K562 (cell line): ENCODE measurements around the gene SLC28A3. TPM values are rescaled to one million over a fixed set of nuclear protein-coding genes. Genes with fewer than 3 reads are reported as not detected.

Experiments
- ETV6 ChIP-seq, 3 experiments: fragments of 150-350 bp in 1 of 3; sonication (generic) in 1 of 3; formaldehyde crosslinking in 1 of 3; IDR thresholded peaks; 2 replicates each; pipeline versions ENCODE4 v1.6.1 to v1.8.0; 2014 to 2022; ENCODE audit warnings: borderline replicate concordance in 2 of 3, low read depth in 2 of 3, antibody characterized with exemption in 1 of 3, low read length in 1 of 3, mild to moderate bottlenecking in 1 of 3, missing genetic modification reagents in 1 of 3
- FOXJ2 ChIP-seq: fragments of 200-800 bp; sonication (Bioruptor generic); IDR thresholded peaks from 2 replicates; pipeline ENCODE4 v1.6.1; 2016; ENCODE audit warnings: missing genetic modification characterization, missing compliant biosample characterization
- FOXP4 ChIP-seq: sonication (generic); formaldehyde crosslinking; IDR thresholded peaks from 2 replicates; pipeline ENCODE4 v1.8.0; 2022; ENCODE audit warnings: mild to moderate bottlenecking, missing genetic modification reagents, borderline replicate concordance
- MCM2 ChIP-seq: fragments of 450-650 bp; IDR thresholded peaks from 2 replicates; pipeline ENCODE4 v1.6.1; 2017; ENCODE audit warnings: low read depth, mild to moderate bottlenecking
- MCM3 ChIP-seq: fragments of 450-650 bp; IDR thresholded peaks from 2 replicates; pipeline ENCODE4 v1.6.1; 2016
- SAFB2 ChIP-seq: fragments of 200-400 bp; formaldehyde crosslinking; IDR thresholded peaks from 2 replicates; pipeline ENCODE4 v1.6.1; 2018; ENCODE audit warnings: borderline replicate concordance, low read length, low read depth, moderate library complexity; ENCODE audit not compliant: severe bottlenecking
- ZBTB7A ChIP-seq: IDR thresholded peaks from 2 replicates; pipeline ENCODE4 v1.6.1; 2011; ENCODE audit warnings: low read depth, mild to moderate bottlenecking, low read length, moderate library complexity, borderline replicate concordance; ENCODE audit not compliant: control insufficient read depth
- polyA plus RNA-seq, 8 experiments: library from polyadenylated mRNA; depleted of rRNA in 4 of 8; stranded (reverse) in 5 of 8; unstranded in 3 of 8; fragments of >200 nt; fragmentation: Nextera tagmentation in 2 of 8; fragmentation: Illumina TruSeq in 1 of 8; extraction: Ambion mirVana in 2 of 8; extraction: Trizol in 1 of 8; gene quantifications; 2 replicates each; pipeline versions ENCODE4 v1.2.1 to v1.2.3, GENCODE V29; 2011 to 2014; ENCODE audit warnings: inconsistent platforms in 1 of 8, missing spikeins in 1 of 8
- total RNA-seq, 7 experiments: library from RNA; depleted of rRNA in 6 of 7; stranded (reverse); fragments of >200 nt in 6 of 7; fragmentation: Illumina TruSeq in 2 of 7; extraction: Trizol in 2 of 7; gene quantifications; 2 replicates each; pipeline versions ENCODE4 v1.2.1 to v1.2.3, GENCODE V29; 2011 to 2021; ENCODE audit warnings: low replicate concordance in 1 of 7
- TF ChIP-seq, protein P1 (sequence below), 2 experiments: fragments of 450-650 bp; formaldehyde crosslinking in 1 of 2; IDR thresholded peaks; 2 replicates each; pipeline versions ENCODE4 v1.4.0 to v1.6.1; 2014 to 2020; ENCODE audit warnings: mild to moderate bottlenecking in 2 of 2, borderline replicate concordance in 1 of 2, low read depth in 1 of 2
- TF ChIP-seq, protein P2 (sequence below): sonication (generic); formaldehyde crosslinking; IDR thresholded peaks from 2 replicates; pipeline ENCODE4 v1.8.0; 2023; ENCODE audit warnings: missing genetic modification reagents, mild to moderate bottlenecking, borderline replicate concordance

The SLC28A3 gene
- total and polyA plus RNA-seq, 9 of the 15 experiments (the other 6 are each of a cell fraction or from before 2014, with no cell fraction given): not detected

GRCh38 chr9:84300271-84300670 is 40.3 kb downstream of the SLC28A3 start (continued):
- no peak for TF ChIP-seq FOXP4 (CRISPR knock-in tag)
- TF ChIP-seq, protein P1, sequence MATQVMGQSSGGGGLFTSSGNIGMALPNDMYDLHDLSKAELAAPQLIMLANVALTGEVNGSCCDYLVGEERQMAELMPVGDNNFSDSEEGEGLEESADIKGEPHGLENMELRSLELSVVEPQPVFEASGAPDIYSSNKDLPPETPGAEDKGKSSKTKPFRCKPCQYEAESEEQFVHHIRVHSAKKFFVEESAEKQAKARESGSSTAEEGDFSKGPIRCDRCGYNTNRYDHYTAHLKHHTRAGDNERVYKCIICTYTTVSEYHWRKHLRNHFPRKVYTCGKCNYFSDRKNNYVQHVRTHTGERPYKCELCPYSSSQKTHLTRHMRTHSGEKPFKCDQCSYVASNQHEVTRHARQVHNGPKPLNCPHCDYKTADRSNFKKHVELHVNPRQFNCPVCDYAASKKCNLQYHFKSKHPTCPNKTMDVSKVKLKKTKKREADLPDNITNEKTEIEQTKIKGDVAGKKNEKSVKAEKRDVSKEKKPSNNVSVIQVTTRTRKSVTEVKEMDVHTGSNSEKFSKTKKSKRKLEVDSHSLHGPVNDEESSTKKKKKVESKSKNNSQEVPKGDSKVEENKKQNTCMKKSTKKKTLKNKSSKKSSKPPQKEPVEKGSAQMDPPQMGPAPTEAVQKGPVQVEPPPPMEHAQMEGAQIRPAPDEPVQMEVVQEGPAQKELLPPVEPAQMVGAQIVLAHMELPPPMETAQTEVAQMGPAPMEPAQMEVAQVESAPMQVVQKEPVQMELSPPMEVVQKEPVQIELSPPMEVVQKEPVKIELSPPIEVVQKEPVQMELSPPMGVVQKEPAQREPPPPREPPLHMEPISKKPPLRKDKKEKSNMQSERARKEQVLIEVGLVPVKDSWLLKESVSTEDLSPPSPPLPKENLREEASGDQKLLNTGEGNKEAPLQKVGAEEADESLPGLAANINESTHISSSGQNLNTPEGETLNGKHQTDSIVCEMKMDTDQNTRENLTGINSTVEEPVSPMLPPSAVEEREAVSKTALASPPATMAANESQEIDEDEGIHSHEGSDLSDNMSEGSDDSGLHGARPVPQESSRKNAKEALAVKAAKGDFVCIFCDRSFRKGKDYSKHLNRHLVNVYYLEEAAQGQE (IDR thresholded peaks at IDR 0.05; ENCODE audit: borderline replicate concordance): no peak
- TF ChIP-seq, protein P1 (CRISPR knock-in tag; IDR thresholded peaks at IDR 0.05; ENCODE audit: low read depth): no peak
- TF ChIP-seq FOXJ2 (tag): no peak
- no peak for TF ChIP-seq MCM3
- TF ChIP-seq ETV6 (IDR thresholded peaks at IDR 0.05; ENCODE audit: borderline replicate concordance in 1 of 2, low read depth in 2 of 2, low read length in 1 of 2): no peak
- TF ChIP-seq ETV6 (CRISPR knock-in tag; IDR thresholded peaks at IDR 0.05; ENCODE audit: borderline replicate concordance): no peak
- TF ChIP-seq MCM2: no peak
- TF ChIP-seq, protein P2, sequence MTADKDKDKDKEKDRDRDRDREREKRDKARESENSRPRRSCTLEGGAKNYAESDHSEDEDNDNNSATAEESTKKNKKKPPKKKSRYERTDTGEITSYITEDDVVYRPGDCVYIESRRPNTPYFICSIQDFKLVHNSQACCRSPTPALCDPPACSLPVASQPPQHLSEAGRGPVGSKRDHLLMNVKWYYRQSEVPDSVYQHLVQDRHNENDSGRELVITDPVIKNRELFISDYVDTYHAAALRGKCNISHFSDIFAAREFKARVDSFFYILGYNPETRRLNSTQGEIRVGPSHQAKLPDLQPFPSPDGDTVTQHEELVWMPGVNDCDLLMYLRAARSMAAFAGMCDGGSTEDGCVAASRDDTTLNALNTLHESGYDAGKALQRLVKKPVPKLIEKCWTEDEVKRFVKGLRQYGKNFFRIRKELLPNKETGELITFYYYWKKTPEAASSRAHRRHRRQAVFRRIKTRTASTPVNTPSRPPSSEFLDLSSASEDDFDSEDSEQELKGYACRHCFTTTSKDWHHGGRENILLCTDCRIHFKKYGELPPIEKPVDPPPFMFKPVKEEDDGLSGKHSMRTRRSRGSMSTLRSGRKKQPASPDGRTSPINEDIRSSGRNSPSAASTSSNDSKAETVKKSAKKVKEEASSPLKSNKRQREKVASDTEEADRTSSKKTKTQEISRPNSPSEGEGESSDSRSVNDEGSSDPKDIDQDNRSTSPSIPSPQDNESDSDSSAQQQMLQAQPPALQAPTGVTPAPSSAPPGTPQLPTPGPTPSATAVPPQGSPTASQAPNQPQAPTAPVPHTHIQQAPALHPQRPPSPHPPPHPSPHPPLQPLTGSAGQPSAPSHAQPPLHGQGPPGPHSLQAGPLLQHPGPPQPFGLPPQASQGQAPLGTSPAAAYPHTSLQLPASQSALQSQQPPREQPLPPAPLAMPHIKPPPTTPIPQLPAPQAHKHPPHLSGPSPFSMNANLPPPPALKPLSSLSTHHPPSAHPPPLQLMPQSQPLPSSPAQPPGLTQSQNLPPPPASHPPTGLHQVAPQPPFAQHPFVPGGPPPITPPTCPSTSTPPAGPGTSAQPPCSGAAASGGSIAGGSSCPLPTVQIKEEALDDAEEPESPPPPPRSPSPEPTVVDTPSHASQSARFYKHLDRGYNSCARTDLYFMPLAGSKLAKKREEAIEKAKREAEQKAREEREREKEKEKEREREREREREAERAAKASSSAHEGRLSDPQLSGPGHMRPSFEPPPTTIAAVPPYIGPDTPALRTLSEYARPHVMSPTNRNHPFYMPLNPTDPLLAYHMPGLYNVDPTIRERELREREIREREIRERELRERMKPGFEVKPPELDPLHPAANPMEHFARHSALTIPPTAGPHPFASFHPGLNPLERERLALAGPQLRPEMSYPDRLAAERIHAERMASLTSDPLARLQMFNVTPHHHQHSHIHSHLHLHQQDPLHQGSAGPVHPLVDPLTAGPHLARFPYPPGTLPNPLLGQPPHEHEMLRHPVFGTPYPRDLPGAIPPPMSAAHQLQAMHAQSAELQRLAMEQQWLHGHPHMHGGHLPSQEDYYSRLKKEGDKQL (CRISPR knock-in tag): no peak
- no peak for TF ChIP-seq ZBTB7A
- TF ChIP-seq SAFB2: no peak
